IMR-90 (cell line): ENCODE results near the gene ACIN1. TPM values are rescaled to one million over a fixed set of nuclear protein-coding genes. Genes with fewer than 3 reads are reported as not detected.

Experiments
- ATAC-seq: fragments of 200-7000 bp; cut with Tn5 transposase; 2 replicates; pipeline ENCODE4 v1.9.1; 2020; ENCODE audit warnings: low read depth, mild to moderate bottlenecking, moderate library complexity
- BruUV-seq: library from RNA; stranded (reverse); fragments of 400-500 nt; replicated peaks from 2 replicates; lab custom pipeline; 2021; lab: Mats Ljungman, UMichigan
- CTCF ChIA-PET: fragments of 300-600 bp; formaldehyde crosslinking; extraction: SDS; loops from one replicate; lab custom pipeline; 2021; ENCODE audit warnings: antibody characterized with exemption; lab: Yijun Ruan, JAX
- POLR2A ChIA-PET: fragments of 300-600 bp; sonication (Branson Sonifier 250); formaldehyde crosslinking; loops from one replicate; lab custom pipeline; 2022; ENCODE audit warnings: antibody characterized with exemption; ENCODE audit not compliant: unreplicated experiment; lab: Charles Lee
- DNase-seq: peaks from one replicate; pipeline ENCODE4 v3.0.0; 2013
- H2AFZ ChIP-seq: replicated peaks from 2 replicates; pipeline ENCODE3; 2013; ENCODE audit warnings: low read length, mild to moderate bottlenecking; ENCODE audit not compliant: poor library complexity
- H2AK5ac ChIP-seq: 2 replicates; pipeline ENCODE4 v1.6.1; 2013; ENCODE audit warnings: low read depth, low read length, inconsistent platforms
- H2AK9ac ChIP-seq: replicated peaks from 2 replicates; pipeline ENCODE3; 2013; ENCODE audit warnings: mild to moderate bottlenecking, low read depth, low read length, moderate library complexity; ENCODE audit not compliant: poor library complexity
- H2BK120ac ChIP-seq: 2 replicates; pipeline ENCODE4 v1.6.1; 2013; ENCODE audit warnings: low read depth, low read length, inconsistent platforms
- H2BK15ac ChIP-seq: 3 replicates; pipeline ENCODE4 v1.6.1; 2013; ENCODE audit warnings: low read depth, low read length, inconsistent platforms
- H2BK20ac ChIP-seq: 2 replicates; pipeline ENCODE4 v1.6.1; 2013; ENCODE audit warnings: low read depth, mild to moderate bottlenecking, inconsistent platforms, low read length, moderate library complexity
- H2BK5ac ChIP-seq: 2 replicates; pipeline ENCODE4 v1.6.1; 2013; ENCODE audit warnings: mild to moderate bottlenecking, low read depth, low read length, inconsistent platforms; ENCODE audit not compliant: poor library complexity, severe bottlenecking
- H3K14ac ChIP-seq: replicated peaks from 2 replicates; pipeline ENCODE4 v1.6.1; 2013; ENCODE audit warnings: low read depth, low read length, inconsistent platforms
- H3K18ac ChIP-seq: 2 replicates; pipeline ENCODE4 v1.6.1; 2013; ENCODE audit warnings: low read depth, low read length, control low read depth
- H3K23ac ChIP-seq: 2 replicates; pipeline ENCODE4 v1.6.1; 2013; ENCODE audit warnings: low read depth, low read length, inconsistent platforms
- H3K27ac ChIP-seq: 2 replicates; pipeline ENCODE4 v1.5.1; 2013; ENCODE audit warnings: mild to moderate bottlenecking, control low read depth, low read length; ENCODE audit not compliant: insufficient read depth
- H3K27me3 ChIP-seq: 2 replicates; pipeline ENCODE4 v1.6.1; 2013; ENCODE audit warnings: low read length; ENCODE audit not compliant: control insufficient read depth, insufficient read depth
- H3K36me3 ChIP-seq: 2 replicates; pipeline ENCODE4 v1.6.1; 2013; ENCODE audit warnings: low read length, mixed read lengths; ENCODE audit not compliant: control insufficient read depth, insufficient read depth
- H3K4ac ChIP-seq: 2 replicates; pipeline ENCODE4 v1.6.1; 2013; ENCODE audit warnings: low read depth, low read length, inconsistent platforms
- H3K4me1 ChIP-seq: 2 replicates; pipeline ENCODE4 v1.6.1; 2013; ENCODE audit warnings: low read length, mixed read lengths; ENCODE audit not compliant: control insufficient read depth, insufficient read depth
- H3K4me2 ChIP-seq: 2 replicates; pipeline ENCODE4 v1.6.1; 2013; ENCODE audit warnings: low read depth, mild to moderate bottlenecking, control low read depth, low read length, moderate library complexity
- H3K4me3 ChIP-seq: 2 replicates; pipeline ENCODE4 v1.5.1; 2013; ENCODE audit warnings: low read depth, mild to moderate bottlenecking, control low read depth, low read length, moderate library complexity; ENCODE audit not compliant: insufficient read depth
- H3K56ac ChIP-seq: 2 replicates; pipeline ENCODE4 v1.6.1; 2013; ENCODE audit warnings: low read length, inconsistent platforms; ENCODE audit not compliant: insufficient read depth; ENCODE audit errors: extremely low read depth
- H3K79me1 ChIP-seq, 2 experiments: 2 replicates each; pipeline ENCODE4 v1.6.1; 2013; ENCODE audit warnings: low read length in 2 of 2, inconsistent platforms in 1 of 2, low read depth in 1 of 2
- H3K9ac ChIP-seq: 2 replicates; pipeline ENCODE4 v1.6.1; 2013; ENCODE audit warnings: low read depth, low read length, control low read depth
- H3K9me1 ChIP-seq: 2 replicates; pipeline ENCODE4 v1.6.1; 2013; ENCODE audit warnings: low read length, inconsistent platforms; ENCODE audit not compliant: insufficient read depth
- H3K9me3 ChIP-seq: 2 replicates; pipeline ENCODE4 v1.6.1; 2013; ENCODE audit warnings: low read length; ENCODE audit not compliant: control insufficient read depth, insufficient read depth
- H4K20me1 ChIP-seq: 2 replicates; pipeline ENCODE4 v1.6.1; 2013; ENCODE audit warnings: low read length, inconsistent platforms; ENCODE audit not compliant: insufficient read depth
- H4K5ac ChIP-seq: 2 replicates; pipeline ENCODE4 v1.6.1; 2013; ENCODE audit warnings: mild to moderate bottlenecking, low read depth, low read length, control low read depth
- H4K8ac ChIP-seq, 2 experiments: 2 replicates each; pipeline ENCODE4 v1.6.1; 2013; ENCODE audit warnings: low read depth in 2 of 2, low read length in 2 of 2, control low read depth in 1 of 2, inconsistent platforms in 1 of 2
- H4K91ac ChIP-seq: 2 replicates; pipeline ENCODE4 v1.6.1; 2013; ENCODE audit warnings: low read depth, low read length, inconsistent platforms; ENCODE audit not compliant: insufficient read depth
- BHLHE40 ChIP-seq: fragments of 150-350 bp; IDR thresholded peaks from 2 replicates; pipeline ENCODE4 v1.6.1; 2016; ENCODE audit warnings: mild to moderate bottlenecking, low read depth, low read length
- CEBPB ChIP-seq: IDR thresholded peaks from 2 replicates; pipeline ENCODE4 v1.6.1; 2012; ENCODE audit warnings: low read depth, low read length, improper control_type of control experiment
- CHD1 ChIP-seq: IDR thresholded peaks from 2 replicates; pipeline ENCODE4 v1.6.1; 2012; ENCODE audit warnings: low read depth, low read length, improper control_type of control experiment
- FOS ChIP-seq: fragments of 150-350 bp; IDR thresholded peaks from 2 replicates; pipeline ENCODE4 v1.6.1; 2016; ENCODE audit warnings: low read depth, low read length
- MAFK ChIP-seq: IDR thresholded peaks from 2 replicates; pipeline ENCODE4 v1.6.1; 2012; ENCODE audit warnings: low read depth, low read length, improper control_type of control experiment
- MAZ ChIP-seq: IDR thresholded peaks from 2 replicates; pipeline ENCODE4 v1.6.1; 2012; ENCODE audit warnings: low read depth, mild to moderate bottlenecking, low read length, improper control_type of control experiment, moderate library complexity, borderline replicate concordance
- MXI1 ChIP-seq: IDR thresholded peaks from 2 replicates; pipeline ENCODE4 v1.6.1; 2012; ENCODE audit warnings: low read depth, mild to moderate bottlenecking, low read length, moderate library complexity, borderline replicate concordance
- NFE2L2 ChIP-seq: fragments of 150-350 bp; IDR thresholded peaks from 2 replicates; pipeline ENCODE4 v1.6.1; 2016; ENCODE audit warnings: low read depth, mild to moderate bottlenecking, low read length
- POLR2A ChIP-seq: IDR thresholded peaks from 2 replicates; pipeline ENCODE4 v1.6.1; 2012; ENCODE audit warnings: mild to moderate bottlenecking, low read depth, low read length
- RAD21 ChIP-seq: IDR thresholded peaks from 2 replicates; pipeline ENCODE4 v1.6.1; 2012; ENCODE audit warnings: low read length, improper control_type of control experiment
- RCOR1 ChIP-seq: IDR thresholded peaks from 2 replicates; pipeline ENCODE4 v1.6.1; 2012; ENCODE audit warnings: mild to moderate bottlenecking, low read length, improper control_type of control experiment; ENCODE audit not compliant: insufficient replicate concordance
- RFX5 ChIP-seq: IDR thresholded peaks from 2 replicates; pipeline ENCODE4 v1.8.0; 2012; ENCODE audit warnings: low read depth, mild to moderate bottlenecking, low read length, moderate library complexity
- SMC3 ChIP-seq: fragments of 150-350 bp; IDR thresholded peaks from 2 replicates; pipeline ENCODE4 v1.6.1; 2016; ENCODE audit warnings: low read depth, mild to moderate bottlenecking, antibody characterized with exemption, low read length, moderate library complexity
- WGBS, 2 experiments: methylation state at CpG; one replicate each; pipeline versions ENCODE4 v1.1.5 to v1.1.7; 2013; ENCODE audit warnings: missing lambda C conversion rate in 2 of 2; ENCODE audit not compliant: insufficient read length in 1 of 2; ENCODE audit errors: extremely low coverage in 2 of 2; 5-methylcytosine and 5-hydroxymethylcytosine counted together
- dilution Hi-C: fragments of 300-500 bp; cut with HindIII; formaldehyde crosslinking; loops from one replicate; pipeline ENCODE4 v1.14.3; 2018; ENCODE audit warnings: low sequenced_read_pairs; ENCODE audit not compliant: unreplicated experiment
- in situ Hi-C: fragments of 300-500 bp; cut with MboI; formaldehyde crosslinking; loops from 3 replicates; pipeline ENCODE4 v1.14.3; 2019; ENCODE audit warnings: low sequenced_read_pairs, inconsistent platforms, mixed read lengths
- intact Hi-C: fragments of 100-400 bp; cut with micrococcal nuclease; formaldehyde crosslinking; loops from 2 replicates; pipeline ENCODE4 v1.10.0; 2022
- polyA plus RNA-seq, 3 experiments: library from polyadenylated mRNA; depleted of rRNA; stranded (reverse); fragments of >200 nt; gene quantifications; 2 replicates each; pipeline ENCODE4 v1.2.3, GENCODE V29; 2012; ENCODE audit warnings: low replicate concordance in 1 of 3
- total RNA-seq: library from RNA; depleted of rRNA; stranded (reverse); fragments of >200 nt; gene quantifications from 2 replicates; pipeline ENCODE4 v1.2.3, GENCODE V29; 2012
- TF ChIP-seq, protein P1 (sequence below): fragments of 150-350 bp; IDR thresholded peaks from 2 replicates; pipeline ENCODE4 v1.6.1; 2017; ENCODE audit warnings: mild to moderate bottlenecking, antibody characterized with exemption, low read length, low read depth
- TF ChIP-seq, protein P2 (sequence below): fragments of 150-350 bp; IDR thresholded peaks from 2 replicates; pipeline ENCODE4 v1.6.1; 2016; ENCODE audit warnings: low read depth, mild to moderate bottlenecking, low read length, moderate library complexity, borderline replicate concordance
- TF ChIP-seq, protein P3 (sequence below): conservative IDR thresholded peaks from 2 replicates; pipeline ENCODE4 v1.5.1; 2012; ENCODE audit warnings: mild to moderate bottlenecking, low read depth, low read length, improper control_type of control experiment

The ACIN1 gene
- total and polyA plus RNA-seq, 2 of the 4 experiments (the other 2 are of a cell fraction) = 73.8 to 185 TPM

DNA sequence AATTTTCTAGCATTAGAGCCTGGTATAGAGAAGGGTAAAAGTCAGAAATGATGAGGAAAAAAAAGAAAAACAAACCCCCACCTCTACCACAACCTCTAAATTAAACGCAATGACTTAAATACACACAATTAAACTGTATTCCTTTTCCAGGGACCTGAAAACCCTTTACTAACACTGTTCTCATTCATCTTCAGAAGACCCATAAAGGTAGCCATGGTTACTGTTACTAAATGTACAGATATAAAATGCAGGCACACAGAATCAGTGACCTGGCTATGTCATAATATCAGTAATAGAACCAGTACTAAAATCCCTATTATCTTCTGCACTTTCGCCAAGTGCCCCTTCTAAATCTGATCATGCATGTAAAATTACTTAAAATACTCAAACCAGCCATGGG, 1.4 kb downstream of the ACIN1 start:
- Histone ChIP-seq H4K5ac (no peak overlapping the region), H4K91ac (no peak overlapping the region), H3K9ac (peak overlapping the region; percentile 97), H3K79me1 (peaks cover 19 to 57% of the 10 kb centered on the region in 2 experiments), H2AFZ (no peak overlapping the region), H3K23ac (peak overlapping the region; percentile 58), H3K4ac (no peak overlapping the region), H3K4me2 (peak overlapping the region; percentile 99), H2BK120ac (no peak overlapping the region), H3K4me1 (peaks cover 3% of the 10 kb centered on the region; the same call in 1 of the 2 replicates), H3K56ac (no peak overlapping the region), H2AK5ac (no peak overlapping the region), H3K9me3 (no peaks in the 10 kb centered on the region), H4K20me1 (peaks cover 37% of the 10 kb centered on the region; the same call in 1 of the 2 replicates), H3K27ac (no peak overlapping the region), H2AK9ac (no peak overlapping the region), H4K8ac (no peak overlapping the region), H2BK20ac (no peak overlapping the region), H3K36me3 (peaks cover 20% of the 10 kb centered on the region), H2BK15ac (no peak overlapping the region), H3K18ac (no peak overlapping the region), H3K9me1 (peaks cover 9% of the 10 kb centered on the region; the same call in 1 of the 2 replicates), H3K14ac (0 out of 2 replicates have a peak overlapping the region, but pooled peaks have one; percentile 17), H2BK5ac (peak overlapping the region; percentile 3), H3K4me3 (peak overlapping the region; percentile 66; the same call in 1 of the 2 replicates), H3K27me3 (no peaks in the 10 kb centered on the region)
- ChIA-PET POLR2A (no interaction called here), CTCF (interaction anchor here (3.5 kb wide), 1 partner anchor 25 kb away, joined by 19 read pairs; no protein-coding TSS in a partner anchor)
- WGBS, 2 experiments = no CpG with 5 or more reads among the region's 2 CpGs
- BruUV-seq = no TSS peak
- ATAC-seq (no peak), DNase-seq (no peak)
- dilution Hi-C loops (no loop called here), intact Hi-C loops (no loop called here), in situ Hi-C loops (loop anchor here (25.0 kb wide), 1 partner anchor 1044 kb away; the partner anchor contains the start of genes EMC9, FITM1, PSME1 and PSME2)
- TF ChIP-seq RAD21 = no peak
- TF ChIP-seq, protein P1, sequence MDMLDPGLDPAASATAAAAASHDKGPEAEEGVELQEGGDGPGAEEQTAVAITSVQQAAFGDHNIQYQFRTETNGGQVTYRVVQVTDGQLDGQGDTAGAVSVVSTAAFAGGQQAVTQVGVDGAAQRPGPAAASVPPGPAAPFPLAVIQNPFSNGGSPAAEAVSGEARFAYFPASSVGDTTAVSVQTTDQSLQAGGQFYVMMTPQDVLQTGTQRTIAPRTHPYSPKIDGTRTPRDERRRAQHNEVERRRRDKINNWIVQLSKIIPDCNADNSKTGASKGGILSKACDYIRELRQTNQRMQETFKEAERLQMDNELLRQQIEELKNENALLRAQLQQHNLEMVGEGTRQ = no peak
- no peak for TF ChIP-seq CEBPB
- TF ChIP-seq BHLHE40 = no peak
- TF ChIP-seq SMC3 = no peak
- TF ChIP-seq MAFK = no peak
- no peak for TF ChIP-seq MXI1
- no peak for TF ChIP-seq POLR2A
- TF ChIP-seq, protein P2, sequence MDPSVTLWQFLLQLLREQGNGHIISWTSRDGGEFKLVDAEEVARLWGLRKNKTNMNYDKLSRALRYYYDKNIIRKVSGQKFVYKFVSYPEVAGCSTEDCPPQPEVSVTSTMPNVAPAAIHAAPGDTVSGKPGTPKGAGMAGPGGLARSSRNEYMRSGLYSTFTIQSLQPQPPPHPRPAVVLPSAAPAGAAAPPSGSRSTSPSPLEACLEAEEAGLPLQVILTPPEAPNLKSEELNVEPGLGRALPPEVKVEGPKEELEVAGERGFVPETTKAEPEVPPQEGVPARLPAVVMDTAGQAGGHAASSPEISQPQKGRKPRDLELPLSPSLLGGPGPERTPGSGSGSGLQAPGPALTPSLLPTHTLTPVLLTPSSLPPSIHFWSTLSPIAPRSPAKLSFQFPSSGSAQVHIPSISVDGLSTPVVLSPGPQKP = no peak
- TF ChIP-seq FOS = no peak
- TF ChIP-seq MAZ = no peak
- TF ChIP-seq, protein P3, sequence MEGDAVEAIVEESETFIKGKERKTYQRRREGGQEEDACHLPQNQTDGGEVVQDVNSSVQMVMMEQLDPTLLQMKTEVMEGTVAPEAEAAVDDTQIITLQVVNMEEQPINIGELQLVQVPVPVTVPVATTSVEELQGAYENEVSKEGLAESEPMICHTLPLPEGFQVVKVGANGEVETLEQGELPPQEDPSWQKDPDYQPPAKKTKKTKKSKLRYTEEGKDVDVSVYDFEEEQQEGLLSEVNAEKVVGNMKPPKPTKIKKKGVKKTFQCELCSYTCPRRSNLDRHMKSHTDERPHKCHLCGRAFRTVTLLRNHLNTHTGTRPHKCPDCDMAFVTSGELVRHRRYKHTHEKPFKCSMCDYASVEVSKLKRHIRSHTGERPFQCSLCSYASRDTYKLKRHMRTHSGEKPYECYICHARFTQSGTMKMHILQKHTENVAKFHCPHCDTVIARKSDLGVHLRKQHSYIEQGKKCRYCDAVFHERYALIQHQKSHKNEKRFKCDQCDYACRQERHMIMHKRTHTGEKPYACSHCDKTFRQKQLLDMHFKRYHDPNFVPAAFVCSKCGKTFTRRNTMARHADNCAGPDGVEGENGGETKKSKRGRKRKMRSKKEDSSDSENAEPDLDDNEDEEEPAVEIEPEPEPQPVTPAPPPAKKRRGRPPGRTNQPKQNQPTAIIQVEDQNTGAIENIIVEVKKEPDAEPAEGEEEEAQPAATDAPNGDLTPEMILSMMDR = no peak
- TF ChIP-seq RFX5 = no peak
- no peak for TF ChIP-seq CHD1
- no peak for TF ChIP-seq NFE2L2
- TF ChIP-seq RCOR1 = no peak
